BE2C (cell line): ENCODE results near the gene HASPIN.
"Not testable (repeated sequence)": the region's sequence is repeated elsewhere in the genome, so short reads cannot be mapped to it uniquely, and the experiment has no call there.

Experiments used
- DNase-seq: peaks from one replicate; pipeline ENCODE4 v3.0.0-alpha.2; 2020
- H3K27me3 ChIP-seq: fragments of 250-450 bp; sonication (Bioruptor Pico); 2 replicates; pipeline ENCODE4 v1.5.1; 2020; ENCODE audit warnings: mild to moderate bottlenecking
- H3K36me3 ChIP-seq: fragments of 250-450 bp; sonication (Bioruptor Pico); 2 replicates; pipeline ENCODE4 v1.5.1; 2020; ENCODE audit warnings: mild to moderate bottlenecking
- H3K4me1 ChIP-seq: fragments of 250-450 bp; sonication (Bioruptor Pico); 2 replicates; pipeline ENCODE4 v1.5.1; 2020
- H3K4me3 ChIP-seq: 2 replicates; pipeline ENCODE4 v1.5.1; 2011; ENCODE audit warnings: low read depth, low read length
- H3K9me3 ChIP-seq: fragments of 250-450 bp; sonication (Bioruptor Pico); 2 replicates; pipeline ENCODE4 v1.5.1; 2020
- TF ChIP-seq, protein P1 (sequence below): IDR thresholded peaks from 2 replicates; pipeline ENCODE4 v1.5.1; 2012; ENCODE audit warnings: mild to moderate bottlenecking, low read depth, low read length

The HASPIN gene

DNA sequence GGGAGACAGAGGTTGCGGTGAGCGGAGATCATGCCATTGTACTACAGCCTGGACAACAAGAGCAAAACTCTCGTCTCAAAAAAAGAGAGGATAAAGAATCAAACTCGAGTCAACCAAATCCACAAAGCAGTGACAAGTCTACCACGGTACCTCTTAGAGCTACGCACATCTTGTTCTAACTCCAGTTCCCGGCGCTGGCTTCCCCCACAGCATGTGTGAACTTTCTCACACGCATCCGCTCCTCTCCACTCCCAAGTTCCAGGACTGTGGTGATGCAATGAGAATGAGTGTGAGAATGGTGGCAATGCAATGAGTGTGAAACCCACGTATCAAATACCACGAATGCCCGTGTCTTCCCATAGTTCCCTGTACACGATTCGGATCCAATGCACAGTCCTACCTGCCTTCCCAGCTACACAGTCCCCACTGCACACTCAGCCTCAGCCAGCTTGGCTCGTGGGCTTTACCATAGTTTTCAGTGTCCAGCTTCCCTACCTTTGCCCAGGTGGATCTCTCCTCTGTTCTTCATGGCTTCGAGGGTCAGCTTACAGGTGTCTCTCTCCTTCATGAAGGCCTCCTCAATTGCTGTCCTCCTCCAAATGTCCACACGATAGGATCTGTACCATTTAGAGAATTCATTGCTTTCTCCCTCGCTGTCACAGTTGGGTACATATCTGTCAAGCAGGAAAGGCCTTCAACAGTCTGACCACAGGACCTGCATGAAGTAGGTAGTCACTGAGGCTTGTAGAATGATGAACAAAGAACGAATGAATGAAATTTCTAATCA, 18.6 kb upstream of the HASPIN start:
- TF ChIP-seq, protein P1, sequence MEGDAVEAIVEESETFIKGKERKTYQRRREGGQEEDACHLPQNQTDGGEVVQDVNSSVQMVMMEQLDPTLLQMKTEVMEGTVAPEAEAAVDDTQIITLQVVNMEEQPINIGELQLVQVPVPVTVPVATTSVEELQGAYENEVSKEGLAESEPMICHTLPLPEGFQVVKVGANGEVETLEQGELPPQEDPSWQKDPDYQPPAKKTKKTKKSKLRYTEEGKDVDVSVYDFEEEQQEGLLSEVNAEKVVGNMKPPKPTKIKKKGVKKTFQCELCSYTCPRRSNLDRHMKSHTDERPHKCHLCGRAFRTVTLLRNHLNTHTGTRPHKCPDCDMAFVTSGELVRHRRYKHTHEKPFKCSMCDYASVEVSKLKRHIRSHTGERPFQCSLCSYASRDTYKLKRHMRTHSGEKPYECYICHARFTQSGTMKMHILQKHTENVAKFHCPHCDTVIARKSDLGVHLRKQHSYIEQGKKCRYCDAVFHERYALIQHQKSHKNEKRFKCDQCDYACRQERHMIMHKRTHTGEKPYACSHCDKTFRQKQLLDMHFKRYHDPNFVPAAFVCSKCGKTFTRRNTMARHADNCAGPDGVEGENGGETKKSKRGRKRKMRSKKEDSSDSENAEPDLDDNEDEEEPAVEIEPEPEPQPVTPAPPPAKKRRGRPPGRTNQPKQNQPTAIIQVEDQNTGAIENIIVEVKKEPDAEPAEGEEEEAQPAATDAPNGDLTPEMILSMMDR: no peak
- no peaks in the 10 kb centered on the region; the same call in 1 of the 2 replicates for H3K9me3 ChIP-seq

DNA sequence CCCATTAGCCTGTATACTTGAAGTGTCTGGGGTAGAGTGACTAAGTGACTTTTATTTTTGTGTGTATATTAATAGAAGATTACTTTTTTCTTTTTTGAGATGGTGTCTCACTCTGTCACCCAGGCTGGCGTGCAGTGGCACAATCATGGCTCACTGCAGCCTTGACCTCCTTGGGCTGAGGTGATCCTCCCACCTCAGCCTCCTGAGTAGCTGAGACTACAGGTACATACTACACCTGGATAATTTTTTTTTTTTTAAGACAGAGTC, 18.1 kb upstream of the HASPIN start:
- not testable (repeated sequence) for H3K4me3 ChIP-seq, H3K36me3 ChIP-seq, DNase-seq, H3K27me3 ChIP-seq, H3K9me3 ChIP-seq, H3K4me1 ChIP-seq

More for the DNA sequence above, 18.6 kb upstream of the HASPIN start:
- no peak overlapping the region for H3K4me3 ChIP-seq
- H3K27me3 ChIP-seq: no peaks in the 10 kb centered on the region
- no peak for DNase-seq
- H3K4me1 ChIP-seq: no peaks in the 10 kb centered on the region
- H3K36me3 ChIP-seq: no peaks in the 10 kb centered on the region

DNA sequence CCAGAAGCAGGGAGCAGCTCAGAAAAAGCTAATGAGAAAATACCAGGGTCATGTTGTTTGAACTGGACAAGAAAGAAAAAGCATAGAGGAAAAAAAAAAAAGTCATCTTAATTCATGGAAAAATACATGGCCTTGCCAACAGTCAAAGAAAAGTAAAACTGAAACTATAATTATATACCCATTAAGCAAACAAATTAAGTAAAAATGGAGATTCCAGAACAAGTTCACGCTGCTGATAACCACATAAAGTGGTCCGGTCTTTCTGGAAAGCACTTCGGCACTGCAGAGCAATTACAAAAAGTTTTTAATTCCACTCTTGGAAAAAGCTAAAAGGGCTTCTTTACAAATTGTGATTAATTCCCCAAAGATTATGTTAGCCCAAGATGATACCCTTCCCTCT, 15.3 kb upstream of the HASPIN start:
- Histone ChIP-seq H3K27me3 (no peaks in the 10 kb centered on the region), H3K4me1 (no peaks in the 10 kb centered on the region), H3K36me3 (no peaks in the 10 kb centered on the region), H3K9me3 (no peaks in the 10 kb centered on the region), H3K4me3 (no peak overlapping the region)
- TF ChIP-seq, protein P1: no peak
- DNase-seq: no peak

DNA sequence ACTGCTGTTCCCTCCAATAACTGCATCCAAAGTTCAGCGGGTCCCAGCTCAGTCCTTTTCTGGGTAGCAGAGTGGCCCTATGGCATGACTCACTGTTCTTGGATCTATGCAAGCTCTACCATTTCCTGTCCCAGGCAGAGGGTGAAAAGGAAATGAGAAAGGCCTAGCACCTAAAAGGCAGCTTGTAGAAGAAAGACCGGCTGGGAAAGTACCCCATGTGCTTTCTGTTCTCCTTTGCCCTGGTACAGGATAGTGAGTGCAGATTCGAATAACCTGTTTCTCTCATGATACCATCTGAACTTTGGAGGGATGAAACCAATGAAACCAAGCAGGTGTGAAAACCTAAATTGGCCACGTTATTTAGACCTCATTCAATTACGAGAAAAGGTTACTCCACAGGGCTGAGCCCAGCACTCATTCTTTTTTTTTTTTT, 12.7 kb upstream of the HASPIN start:
- H3K27me3 ChIP-seq: no peaks in the 10 kb centered on the region
- peaks cover 4% of the 10 kb centered on the region; the same call in 1 of the 2 replicates for H3K36me3 ChIP-seq
- H3K4me3 ChIP-seq: no peak overlapping the region
- no peaks in the 10 kb centered on the region for H3K9me3 ChIP-seq
- DNase-seq: no peak
- no peaks in the 10 kb centered on the region for H3K4me1 ChIP-seq
- TF ChIP-seq, protein P1: no peak

DNA sequence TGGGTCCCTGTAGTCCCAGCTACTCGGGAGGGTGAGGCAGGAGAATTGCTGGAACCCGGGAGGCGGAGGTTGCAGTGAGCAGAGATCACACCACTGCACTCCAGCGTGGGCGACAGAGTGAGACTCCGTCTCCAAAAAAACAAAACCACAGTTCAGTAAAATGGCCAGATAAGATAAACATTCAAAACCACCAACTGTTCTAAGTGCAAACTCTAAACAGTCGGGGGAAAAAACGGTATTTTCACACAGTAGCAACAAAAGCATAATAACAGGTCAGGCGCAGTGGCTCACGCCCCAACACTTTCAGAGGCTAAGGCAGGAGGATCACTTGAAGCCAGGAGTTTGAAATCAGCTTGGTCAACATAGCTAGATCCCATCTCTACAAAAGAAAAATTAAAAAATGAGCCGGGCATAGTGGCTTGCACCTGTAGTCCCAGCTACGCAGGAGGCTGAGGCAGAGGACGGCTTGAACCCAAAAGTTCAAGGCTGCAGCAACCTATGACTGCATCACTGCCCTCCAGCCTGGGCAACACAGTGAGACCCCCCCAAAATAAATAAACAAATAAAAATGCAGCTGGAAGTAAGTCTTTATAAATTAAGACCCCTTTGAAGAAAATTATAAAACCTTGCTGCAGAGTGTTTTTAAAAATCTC, 10.8 kb upstream of the HASPIN start:
- Histone ChIP-seq H3K36me3 (peaks cover 4% of the 10 kb centered on the region; the same call in 1 of the 2 replicates), H3K9me3 (no peaks in the 10 kb centered on the region), H3K4me3 (no peak overlapping the region), H3K4me1 (no peaks in the 10 kb centered on the region), H3K27me3 (no peaks in the 10 kb centered on the region)
- no peak for DNase-seq
- TF ChIP-seq, protein P1: no peak

DNA sequence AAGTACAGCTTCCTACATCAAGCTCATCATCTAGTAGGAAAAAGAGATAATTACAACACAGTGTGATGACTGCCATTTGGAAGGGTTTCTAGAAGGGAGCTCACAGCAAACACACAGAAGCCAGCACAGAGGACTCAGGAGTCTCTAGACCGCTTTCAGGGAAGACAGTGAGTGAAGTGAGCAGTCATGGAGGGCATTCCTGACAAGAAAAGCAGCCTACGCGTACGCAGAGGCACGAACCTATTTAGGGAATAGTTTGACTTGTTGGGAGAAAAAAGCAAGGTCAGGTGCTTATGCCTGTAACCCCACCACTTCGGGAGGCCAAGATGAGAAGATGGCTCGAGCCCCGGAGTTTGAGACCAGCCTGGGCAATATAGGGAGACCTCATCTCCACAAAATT, 8.4 kb upstream of the HASPIN start:
- H3K9me3 ChIP-seq: no peaks in the 10 kb centered on the region
- TF ChIP-seq, protein P1: no peak
- H3K4me3 ChIP-seq: no peak overlapping the region
- H3K4me1 ChIP-seq: no peaks in the 10 kb centered on the region
- H3K36me3 ChIP-seq: peaks cover 4% of the 10 kb centered on the region; the same call in 1 of the 2 replicates
- no peaks in the 10 kb centered on the region for H3K27me3 ChIP-seq
- no peak for DNase-seq
